HEK293 (cell line): ENCODE results near the gene C19orf18.

ENCODE experiments used
- CTCF ChIA-PET: fragments of 350-600 bp; formaldehyde crosslinking; extraction: SDS; loops from one replicate; lab custom pipeline; 2021; ENCODE audit warnings: antibody characterized with exemption; lab: Yijun Ruan, JAX
- POLR2A ChIA-PET: fragments of 300-600 bp; formaldehyde crosslinking; extraction: SDS; loops from one replicate; lab custom pipeline; 2020; ENCODE audit warnings: antibody characterized with exemption, inconsistent platforms; lab: Yijun Ruan, JAX
- H3K27ac ChIP-seq: fragments of 200-500 bp; sonication (Bioruptor generic); 2 replicates; pipeline ENCODE4 v1.5.1; 2014; ENCODE audit warnings: low read depth, low read length, control low read depth, inconsistent platforms; ENCODE audit errors: extremely low read depth
- H3K36me3 ChIP-seq, 2 experiments: fragments of 200-500 bp in 1 of 2; sonication (Bioruptor generic) in 1 of 2; 1 replicate in 1 of 2; 2 replicates in 1 of 2; pipeline ENCODE4 v1.5.1; 2014 to 2017; ENCODE audit warnings: inconsistent platforms in 2 of 2, low read length in 2 of 2; ENCODE audit not compliant: control insufficient read depth in 2 of 2, insufficient read depth in 1 of 2
- H3K4me1 ChIP-seq: fragments of 200-500 bp; sonication (Bioruptor generic); 2 replicates; pipeline ENCODE4 v1.5.1; 2014; ENCODE audit warnings: mild to moderate bottlenecking, low read length, inconsistent platforms; ENCODE audit not compliant: control insufficient read depth, insufficient read depth
- H3K4me3 ChIP-seq: 2 replicates; pipeline ENCODE4 v1.5.1; 2011; ENCODE audit warnings: low read depth, mild to moderate bottlenecking, control low read depth, low read length, moderate library complexity
- H3K9me3 ChIP-seq: fragments of 200-500 bp; sonication (Bioruptor generic); 2 replicates; pipeline ENCODE4 v1.5.1; 2014; ENCODE audit warnings: low read depth, low read length, inconsistent platforms; ENCODE audit not compliant: control insufficient read depth, insufficient read depth
- EGR2 ChIP-seq: fragments of 450-650 bp; formaldehyde crosslinking; IDR thresholded peaks from 2 replicates; pipeline ENCODE4 v1.5.1; 2016; ENCODE audit warnings: low read depth, missing biosample characterization, missing genetic modification characterization
- GLIS2 ChIP-seq: fragments of 450-650 bp; formaldehyde crosslinking; IDR thresholded peaks from 2 replicates; pipeline ENCODE4 v1.5.1; 2016; ENCODE audit warnings: missing biosample characterization, missing genetic modification characterization
- HIC1 ChIP-seq: fragments of 450-650 bp; formaldehyde crosslinking; IDR thresholded peaks from 2 replicates; pipeline ENCODE4 v1.5.1; 2016; ENCODE audit warnings: missing biosample characterization, missing genetic modification characterization
- SCRT2 ChIP-seq: fragments of 450-650 bp; formaldehyde crosslinking; IDR thresholded peaks from 2 replicates; pipeline ENCODE4 v1.5.1; 2016; ENCODE audit warnings: missing biosample characterization, missing genetic modification characterization
- ZNF121 ChIP-seq: fragments of 450-650 bp; formaldehyde crosslinking; IDR thresholded peaks from 2 replicates; pipeline ENCODE4 v1.5.1; 2016; ENCODE audit warnings: missing biosample characterization, missing genetic modification characterization
- ZNF16 ChIP-seq: fragments of 450-650 bp; formaldehyde crosslinking; IDR thresholded peaks from 2 replicates; pipeline ENCODE4 v1.5.1; 2016; ENCODE audit warnings: low read depth, missing biosample characterization, missing genetic modification characterization
- ZNF2 ChIP-seq: fragments of 450-650 bp; formaldehyde crosslinking; IDR thresholded peaks from 2 replicates; pipeline ENCODE4 v1.5.1; 2016; ENCODE audit warnings: missing biosample characterization, missing genetic modification characterization
- ZNF48 ChIP-seq: fragments of 450-650 bp; formaldehyde crosslinking; IDR thresholded peaks from 2 replicates; pipeline ENCODE4 v1.5.1; 2016; ENCODE audit warnings: missing biosample characterization, missing genetic modification characterization
- ZNF639 ChIP-seq: fragments of 450-650 bp; formaldehyde crosslinking; IDR thresholded peaks from 2 replicates; pipeline ENCODE4 v1.5.1; 2016; ENCODE audit warnings: missing biosample characterization, missing genetic modification characterization
- ZNF664 ChIP-seq: fragments of 450-650 bp; formaldehyde crosslinking; IDR thresholded peaks from 2 replicates; pipeline ENCODE4 v1.5.1; 2016; ENCODE audit warnings: missing biosample characterization, missing genetic modification characterization
- ZNF768 ChIP-seq: fragments of 450-650 bp; formaldehyde crosslinking; IDR thresholded peaks from 2 replicates; pipeline ENCODE4 v1.5.1; 2018; ENCODE audit warnings: missing biosample characterization, mild to moderate bottlenecking, missing genetic modification characterization
- ZNF791 ChIP-seq: fragments of 450-650 bp; formaldehyde crosslinking; IDR thresholded peaks from 2 replicates; pipeline ENCODE4 v1.5.1; 2016; ENCODE audit warnings: missing biosample characterization, missing genetic modification characterization
- ZSCAN23 ChIP-seq: fragments of 450-650 bp; formaldehyde crosslinking; IDR thresholded peaks from 2 replicates; pipeline ENCODE4 v1.5.1; 2016; ENCODE audit warnings: missing biosample characterization, missing genetic modification characterization
- TF ChIP-seq, protein P1 (sequence below): fragments of 450-650 bp; formaldehyde crosslinking; conservative IDR thresholded peaks from 2 replicates; pipeline ENCODE4 v1.5.1; 2016; ENCODE audit warnings: low read depth, missing biosample characterization, missing genetic modification characterization
- TF ChIP-seq, protein P2 (sequence below): sonication (generic); formaldehyde crosslinking; IDR thresholded peaks from 2 replicates; pipeline ENCODE4 v1.8.1; 2022; ENCODE audit warnings: mild to moderate bottlenecking, moderate library complexity, missing genetic modification reagents
- TF ChIP-seq, protein P3 (sequence below): fragments of 450-650 bp; IDR thresholded peaks from 2 replicates; pipeline ENCODE4 v1.5.1; 2018; ENCODE audit warnings: missing biosample characterization, missing genetic modification characterization

Gene C19orf18

DNA sequence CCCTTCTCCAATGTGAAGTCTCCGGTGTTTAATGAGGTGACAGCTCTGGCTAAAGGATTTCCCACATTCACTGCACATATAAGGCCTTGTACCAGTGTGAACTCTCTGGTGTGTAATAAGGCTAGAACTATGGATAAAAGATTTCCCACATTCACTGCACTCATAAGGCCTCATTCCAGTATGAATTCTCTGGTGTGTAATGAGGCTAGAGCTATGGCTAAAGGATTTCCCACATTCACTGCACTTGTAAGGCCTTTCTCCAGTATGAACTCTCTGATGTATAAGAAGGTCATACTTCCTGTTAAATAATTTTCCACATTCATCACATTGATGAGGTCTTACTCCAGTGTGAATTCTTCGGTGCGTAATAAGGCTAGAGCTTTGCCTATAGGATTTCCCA lies 32.7 kb downstream of the C19orf18 start (continued):
- TF ChIP-seq, protein P1, sequence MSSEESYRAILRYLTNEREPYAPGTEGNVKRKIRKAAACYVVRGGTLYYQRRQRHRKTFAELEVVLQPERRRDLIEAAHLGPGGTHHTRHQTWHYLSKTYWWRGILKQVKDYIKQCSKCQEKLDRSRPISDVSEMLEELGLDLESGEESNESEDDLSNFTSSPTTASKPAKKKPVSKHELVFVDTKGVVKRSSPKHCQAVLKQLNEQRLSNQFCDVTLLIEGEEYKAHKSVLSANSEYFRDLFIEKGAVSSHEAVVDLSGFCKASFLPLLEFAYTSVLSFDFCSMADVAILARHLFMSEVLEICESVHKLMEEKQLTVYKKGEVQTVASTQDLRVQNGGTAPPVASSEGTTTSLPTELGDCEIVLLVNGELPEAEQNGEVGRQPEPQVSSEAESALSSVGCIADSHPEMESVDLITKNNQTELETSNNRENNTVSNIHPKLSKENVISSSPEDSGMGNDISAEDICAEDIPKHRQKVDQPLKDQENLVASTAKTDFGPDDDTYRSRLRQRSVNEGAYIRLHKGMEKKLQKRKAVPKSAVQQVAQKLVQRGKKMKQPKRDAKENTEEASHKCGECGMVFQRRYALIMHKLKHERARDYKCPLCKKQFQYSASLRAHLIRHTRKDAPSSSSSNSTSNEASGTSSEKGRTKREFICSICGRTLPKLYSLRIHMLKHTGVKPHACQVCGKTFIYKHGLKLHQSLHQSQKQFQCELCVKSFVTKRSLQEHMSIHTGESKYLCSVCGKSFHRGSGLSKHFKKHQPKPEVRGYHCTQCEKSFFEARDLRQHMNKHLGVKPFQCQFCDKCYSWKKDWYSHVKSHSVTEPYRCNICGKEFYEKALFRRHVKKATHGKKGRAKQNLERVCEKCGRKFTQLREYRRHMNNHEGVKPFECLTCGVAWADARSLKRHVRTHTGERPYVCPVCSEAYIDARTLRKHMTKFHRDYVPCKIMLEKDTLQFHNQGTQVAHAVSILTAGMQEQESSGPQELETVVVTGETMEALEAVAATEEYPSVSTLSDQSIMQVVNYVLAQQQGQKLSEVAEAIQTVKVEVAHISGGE (tag by site-specific recombination): no peak

- H3K4me3 ChIP-seq: no peak overlapping the region
- peaks cover 8% of the 10 kb centered on the region for H3K9me3 ChIP-seq
- TF ChIP-seq, protein P2, sequence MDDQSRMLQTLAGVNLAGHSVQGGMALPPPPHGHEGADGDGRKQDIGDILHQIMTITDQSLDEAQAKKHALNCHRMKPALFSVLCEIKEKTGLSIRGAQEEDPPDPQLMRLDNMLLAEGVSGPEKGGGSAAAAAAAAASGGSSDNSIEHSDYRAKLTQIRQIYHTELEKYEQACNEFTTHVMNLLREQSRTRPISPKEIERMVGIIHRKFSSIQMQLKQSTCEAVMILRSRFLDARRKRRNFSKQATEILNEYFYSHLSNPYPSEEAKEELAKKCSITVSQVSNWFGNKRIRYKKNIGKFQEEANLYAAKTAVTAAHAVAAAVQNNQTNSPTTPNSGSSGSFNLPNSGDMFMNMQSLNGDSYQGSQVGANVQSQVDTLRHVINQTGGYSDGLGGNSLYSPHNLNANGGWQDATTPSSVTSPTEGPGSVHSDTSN (CRISPR knock-in tag): no peak
- TF ChIP-seq ZNF121 (tag by site-specific recombination) (no peak), ZNF791 (tag by site-specific recombination) (no peak), ZNF16 (tag by site-specific recombination) (no peak), EGR2 (tag by site-specific recombination) (no peak), HIC1 (tag by site-specific recombination) (no peak), GLIS2 (tag by site-specific recombination) (no peak), ZSCAN23 (tag by site-specific recombination) (no peak), ZNF2 (tag by site-specific recombination) (no peak), ZNF768 (tag by site-specific recombination) (no peak), ZNF48 (tag by site-specific recombination) (no peak)
- TF ChIP-seq, protein P3, sequence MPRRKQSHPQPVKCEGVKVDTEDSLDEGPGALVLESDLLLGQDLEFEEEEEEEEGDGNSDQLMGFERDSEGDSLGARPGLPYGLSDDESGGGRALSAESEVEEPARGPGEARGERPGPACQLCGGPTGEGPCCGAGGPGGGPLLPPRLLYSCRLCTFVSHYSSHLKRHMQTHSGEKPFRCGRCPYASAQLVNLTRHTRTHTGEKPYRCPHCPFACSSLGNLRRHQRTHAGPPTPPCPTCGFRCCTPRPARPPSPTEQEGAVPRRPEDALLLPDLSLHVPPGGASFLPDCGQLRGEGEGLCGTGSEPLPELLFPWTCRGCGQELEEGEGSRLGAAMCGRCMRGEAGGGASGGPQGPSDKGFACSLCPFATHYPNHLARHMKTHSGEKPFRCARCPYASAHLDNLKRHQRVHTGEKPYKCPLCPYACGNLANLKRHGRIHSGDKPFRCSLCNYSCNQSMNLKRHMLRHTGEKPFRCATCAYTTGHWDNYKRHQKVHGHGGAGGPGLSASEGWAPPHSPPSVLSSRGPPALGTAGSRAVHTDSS: no peak
- ChIA-PET CTCF (interaction anchor here (0.6 kb wide), 2 partner anchors 29 to 230 kb away, joined by 3 read pairs; no protein-coding TSS in a partner anchor), POLR2A (no interaction called here)
- no peaks in the 10 kb centered on the region for H3K4me1 ChIP-seq
- no peak overlapping the region for H3K27ac ChIP-seq
- peaks cover 28 to 39% of the 10 kb centered on the region in 2 experiments for H3K36me3 ChIP-seq
Measured at GRCh38 chr19:57935731-57936130, 38.6 kb downstream of the C19orf18 start.

- H3K4me1 ChIP-seq: no peaks in the 10 kb centered on the region
- peaks cover 6% of the 10 kb centered on the region for H3K9me3 ChIP-seq
- TF ChIP-seq SCRT2 (tag by site-specific recombination) (peak; percentile 48; the same call in 1 of the 2 replicates), ZNF639 (tag by site-specific recombination) (no peak), ZNF664 (tag by site-specific recombination) (no peak)
- POLR2A ChIA-PET: no interaction called here
- H3K27ac ChIP-seq: no peak within 1 kb of the TSS
- CTCF ChIA-PET: interaction anchor here (0.6 kb wide), 1 partner anchor 230 kb away, joined by 3 read pairs; no protein-coding TSS in a partner anchor
- no peak within 1 kb of the TSS for H3K4me3 ChIP-seq
- H3K36me3 ChIP-seq: peaks cover 22 to 33% of the 10 kb centered on the region in 2 experiments
Measured at GRCh38 chr19:57934820-57935665, 39.3 kb downstream of the C19orf18 start, which contains the start of gene ZNF418. ZNF418 (minus strand) TSS chr19:57935402; CDS start chr19:57933822, 1,580 bp downstream.
